Activated naive CD4-positive, alpha-beta T cell (primary cell): ENCODE data around the gene POU2F1.
A peak's percentile ranks its signal among the peaks of the same experiment; 100 is the strongest.

Source experiments
- DNase-seq, 4 experiments: peaks; one replicate each; lab custom pipeline; 2025; lab: John Stamatoyannopoulos, UW

The POU2F1 gene

DNA sequence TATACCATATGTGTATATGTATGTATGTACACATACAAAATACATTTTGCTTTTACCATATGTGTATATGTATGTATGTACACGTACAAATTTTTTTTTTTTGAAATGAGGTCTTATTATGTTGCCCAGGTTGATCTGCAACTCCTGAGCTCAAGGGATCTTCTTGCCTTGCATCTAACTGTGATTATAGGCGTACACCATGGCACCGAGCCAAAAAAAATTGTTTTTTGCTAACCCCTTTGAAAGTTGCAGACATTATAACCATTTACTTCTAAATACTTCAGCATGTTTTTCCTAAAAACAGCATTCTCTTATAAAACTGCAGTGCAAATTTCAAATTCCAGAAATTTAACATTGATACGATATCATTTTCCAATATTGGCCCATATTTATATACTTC is 147.0 kb downstream of the POU2F1 start:
- no peak for DNase-seq

DNA sequence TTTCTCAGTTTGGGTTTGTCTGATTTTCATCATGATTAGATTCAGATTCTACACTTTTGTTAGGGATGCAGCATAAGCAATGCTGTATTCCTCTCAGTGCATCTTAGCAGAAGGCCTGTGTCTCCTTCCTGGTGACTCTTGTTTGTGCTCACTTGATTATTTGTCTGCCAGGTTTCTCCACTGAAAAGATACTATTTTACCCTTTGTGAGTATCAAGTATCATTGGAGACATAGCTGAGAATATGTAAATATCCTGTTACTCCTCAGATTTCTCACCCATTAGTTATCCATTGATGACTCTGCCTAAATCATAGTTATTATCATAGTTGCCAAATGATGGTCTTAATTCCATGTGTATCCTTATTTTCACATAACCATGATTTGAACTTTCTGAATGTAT is 148.5 kb downstream of the POU2F1 start:
- DNase-seq: no peak

GRCh38 chr1:167369933-167370332 is 149.2 kb downstream of the POU2F1 start:
- DNase-seq: no peak

GRCh38 chr1:167371030-167371429 is 150.3 kb downstream of the POU2F1 start:
- DNase-seq: no peak

DNA sequence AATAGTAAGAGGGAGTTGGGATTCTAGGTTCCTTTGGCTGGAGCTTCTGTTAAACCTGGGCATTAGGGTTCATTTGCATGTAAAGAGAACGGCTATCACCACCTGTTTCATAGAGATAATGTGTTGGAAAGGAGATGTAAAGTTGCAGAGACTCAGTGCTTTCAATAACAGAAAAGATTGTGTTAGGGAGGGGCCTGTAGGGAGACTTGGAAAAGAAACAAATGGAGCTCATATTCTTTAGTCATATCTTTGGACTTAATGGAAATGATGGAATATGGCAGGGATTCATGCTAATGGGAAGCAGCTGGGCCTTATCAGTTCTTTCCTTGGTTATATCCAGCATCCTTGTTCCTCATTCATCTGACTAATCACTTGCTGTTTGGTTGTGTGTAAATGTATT is 152.7 kb downstream of the POU2F1 start:
- no peak for DNase-seq

DNA sequence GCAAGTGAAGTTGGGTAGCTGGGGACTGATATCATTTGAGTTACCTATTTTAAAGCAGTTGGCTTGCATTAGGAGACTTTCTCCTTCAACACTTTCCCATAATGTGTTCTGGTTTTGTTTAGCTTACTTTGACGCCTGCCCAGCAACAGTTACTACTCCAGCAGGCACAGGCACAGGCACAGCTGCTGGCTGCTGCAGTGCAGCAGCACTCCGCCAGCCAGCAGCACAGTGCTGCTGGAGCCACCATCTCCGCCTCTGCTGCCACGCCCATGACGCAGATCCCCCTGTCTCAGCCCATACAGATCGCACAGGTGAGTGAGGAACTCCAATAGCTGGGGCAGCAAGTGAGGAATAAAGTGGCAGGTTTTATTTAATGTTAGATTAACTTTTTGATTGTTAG is 153.3 kb downstream of the POU2F1 start:
- no peak for DNase-seq

GRCh38 chr1:167375949-167376348 is 155.3 kb downstream of the POU2F1 start:
- DNase-seq: no peak

DNA sequence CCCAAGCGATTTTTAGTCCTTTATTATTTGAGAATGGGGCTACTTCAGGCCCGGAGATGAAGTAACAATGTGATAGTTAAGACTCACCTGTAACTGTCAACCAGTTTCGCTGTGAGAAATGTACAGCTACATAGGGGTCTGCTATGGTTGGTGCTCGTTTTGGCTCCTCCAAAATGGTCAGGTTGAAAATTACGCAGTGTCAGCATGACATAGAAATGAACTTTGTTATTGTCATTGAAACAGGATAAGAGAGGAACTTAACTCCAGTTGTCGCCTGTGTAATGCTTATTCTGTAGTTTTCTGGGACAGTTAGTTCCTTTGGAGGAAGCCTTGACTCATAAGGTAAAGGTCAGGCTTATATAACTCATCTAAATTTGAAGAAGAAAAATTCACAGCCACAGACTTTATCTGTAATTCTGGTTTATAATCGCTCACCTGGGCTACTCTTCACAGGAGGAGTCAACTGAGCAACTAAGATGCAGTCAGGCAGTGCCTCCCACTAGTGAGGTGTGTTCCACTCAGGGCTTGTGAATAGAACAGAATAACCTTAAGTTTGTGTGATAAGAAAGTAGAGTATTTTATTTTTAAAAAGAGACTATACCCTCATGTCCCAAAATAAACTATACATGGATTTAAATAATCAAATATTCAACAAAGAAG is 166.7 kb downstream of the POU2F1 start:
- DNase-seq: no peak

- DNase-seq: no peak
Measured at GRCh38 chr1:167388976-167389375, 168.3 kb downstream of the POU2F1 start.

- no peak for DNase-seq
Measured at GRCh38 chr1:167392200-167392696, 171.6 kb downstream of the POU2F1 start.

DNA sequence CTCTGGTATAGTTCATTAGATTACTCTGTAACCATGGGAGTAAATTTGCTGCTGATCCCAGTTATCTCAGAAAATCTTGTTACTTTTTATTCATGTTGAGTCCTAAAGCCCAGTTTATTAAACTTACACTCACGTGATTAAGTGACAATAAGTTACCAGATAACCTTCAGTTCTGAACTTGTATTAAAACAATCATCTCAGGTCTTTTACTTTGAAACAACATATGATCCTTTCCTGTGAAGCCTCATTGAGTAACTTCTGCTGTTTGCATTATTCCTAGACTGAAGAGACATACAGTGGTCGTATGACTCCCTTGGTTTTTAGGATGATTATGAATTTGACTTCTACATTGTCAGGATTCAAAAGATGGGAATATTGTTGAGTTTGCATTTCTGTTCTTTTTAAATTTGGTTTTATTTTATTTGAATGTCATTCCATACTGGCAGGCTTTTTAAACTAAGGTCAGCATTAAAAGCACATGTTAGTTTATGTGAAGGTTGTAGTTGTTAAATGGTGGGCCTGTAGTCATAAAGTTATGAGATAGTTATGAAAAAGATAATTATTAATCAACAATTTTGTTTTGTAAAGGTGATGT is 179.8 kb downstream of the POU2F1 start:
- DNase-seq: no peak

- peak in 2 of 4 experiments; percentile 11 to 18 for DNase-seq
Measured at GRCh38 chr1:167401260-167401873, 180.7 kb downstream of the POU2F1 start.

GRCh38 chr1:167404161-167404888 is 183.6 kb downstream of the POU2F1 start:
- DNase-seq: no peak

DNA sequence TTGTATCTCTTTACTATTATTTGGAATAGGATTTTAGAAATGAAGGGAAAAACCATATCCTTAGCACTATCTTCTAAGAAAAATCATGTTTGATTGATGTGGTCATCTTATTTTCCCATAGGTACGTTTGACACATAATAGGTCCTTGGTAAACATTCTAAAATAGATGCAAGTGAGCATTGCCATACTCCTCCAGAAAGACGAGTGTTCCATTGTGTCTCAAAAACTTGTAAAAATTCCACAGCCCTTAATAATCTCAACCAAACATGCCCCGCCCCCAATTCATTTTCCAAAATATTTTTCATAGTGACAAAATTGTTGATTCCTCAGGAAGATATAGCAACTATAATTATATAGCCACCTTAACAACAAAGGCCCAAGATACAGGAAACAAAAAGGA is 184.2 kb downstream of the POU2F1 start:
- DNase-seq: no peak

- DNase-seq: no peak
Measured at GRCh38 chr1:167408355-167408754, 187.7 kb downstream of the POU2F1 start.

DNA sequence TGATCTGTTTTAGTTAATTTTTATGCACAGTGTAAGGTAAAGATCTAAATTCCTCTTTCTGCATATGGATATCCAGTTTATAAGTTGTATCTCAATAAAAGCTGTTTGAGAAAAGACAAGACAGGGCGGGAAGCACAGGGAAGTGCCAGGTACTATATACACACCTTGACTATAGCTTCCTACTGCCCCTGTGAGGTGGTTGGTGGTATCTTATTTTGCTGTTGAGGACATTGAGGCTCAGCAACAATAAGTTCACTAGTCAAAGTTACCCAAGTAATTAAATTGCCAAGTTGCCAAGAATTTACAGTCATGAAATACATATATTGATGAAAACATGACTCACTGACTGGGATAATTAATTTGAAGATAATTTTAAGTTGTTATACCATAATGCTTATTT is 188.5 kb downstream of the POU2F1 start:
- DNase-seq: no peak

DNA sequence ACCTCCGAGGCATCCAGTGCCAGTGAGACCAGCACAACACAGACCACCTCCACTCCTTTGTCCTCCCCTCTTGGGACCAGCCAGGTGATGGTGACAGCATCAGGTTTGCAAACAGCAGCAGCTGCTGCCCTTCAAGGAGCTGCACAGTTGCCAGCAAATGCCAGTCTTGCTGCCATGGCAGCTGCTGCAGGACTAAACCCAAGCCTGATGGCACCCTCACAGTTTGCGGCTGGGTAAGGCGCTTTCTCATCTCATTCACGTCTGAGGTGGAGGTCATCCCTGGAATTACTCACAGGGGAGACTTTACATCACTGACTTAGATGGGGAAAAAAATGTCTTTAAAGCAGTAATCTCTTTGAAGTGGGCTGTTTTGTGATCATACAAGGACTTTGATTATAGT is 191.4 kb downstream of the POU2F1 start:
- no peak for DNase-seq

- DNase-seq: no peak
Measured at GRCh38 chr1:167412920-167413319, 192.2 kb downstream of the POU2F1 start.

DNA sequence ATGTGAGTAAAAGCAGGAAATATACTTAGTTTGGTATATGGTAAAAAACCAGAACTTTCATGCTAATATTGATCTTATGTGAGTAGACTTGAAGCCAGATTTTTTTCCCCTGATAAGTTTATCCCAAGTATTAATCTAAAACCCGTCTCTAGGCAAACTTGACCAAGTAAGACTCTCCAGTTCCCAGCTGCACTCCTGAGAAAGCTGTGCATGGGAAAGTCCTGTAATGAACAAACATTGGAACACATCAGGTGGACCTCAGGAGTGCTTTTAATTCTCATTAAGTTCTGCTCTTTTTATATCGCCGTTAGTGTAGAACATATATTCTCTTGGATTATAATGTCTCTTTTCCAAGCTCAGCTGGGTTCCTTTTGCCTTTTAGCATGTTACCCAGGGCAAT is 192.6 kb downstream of the POU2F1 start:
- DNase-seq: no peak

GRCh38 chr1:167416506-167416905 is 195.8 kb downstream of the POU2F1 start:
- no peak for DNase-seq

- DNase-seq: no peak
Measured at GRCh38 chr1:167418391-167418790, 197.7 kb downstream of the POU2F1 start.

GRCh38 chr1:167419245-167419644 is 198.6 kb downstream of the POU2F1 start:
- DNase-seq: no peak

- DNase-seq: no peak
Measured at GRCh38 chr1:167420510-167420909, 199.8 kb downstream of the POU2F1 start.
